SU-DHL-6 (cell line): Measurements from ENCODE around the gene ZNF432.
"Not testable (repeated sequence)": the region's sequence is repeated elsewhere in the genome, so short reads cannot be mapped to it uniquely, and the experiment has no call there.

Source experiments
- H2AFZ ChIP-seq: fragments of 200-600 bp; sonication (generic); 2 replicates; pipeline ENCODE4 v1.6.1; 2014; ENCODE audit warnings: low read depth, mild to moderate bottlenecking, moderate library complexity, mixed read lengths, antibody characterized with exemption, low read length; ENCODE audit not compliant: severe bottlenecking
- H3F3A ChIP-seq: fragments of 200-600 bp; shearing (Covaris generic); 2 replicates; pipeline ENCODE4 v1.6.0; 2016; ENCODE audit warnings: antibody characterized with exemption, mild to moderate bottlenecking; ENCODE audit not compliant: insufficient read depth
- H3K27ac ChIP-seq: fragments of 200-600 bp; sonication (generic); 2 replicates; pipeline ENCODE4 v1.5.1; 2016; ENCODE audit warnings: low read depth, mild to moderate bottlenecking, low read length, moderate library complexity, mixed read lengths
- H3K27me3 ChIP-seq: fragments of 200-600 bp; sonication (generic), shearing (Covaris generic); 2 replicates; pipeline ENCODE4 v1.6.0; 2014; ENCODE audit warnings: mild to moderate bottlenecking, low read length
- H3K36me3 ChIP-seq: fragments of 200-600 bp; sonication (generic); 2 replicates; pipeline ENCODE4 v1.6.1; 2014; ENCODE audit warnings: mild to moderate bottlenecking, low read length, mixed read lengths
- H3K4me2 ChIP-seq: fragments of 300-600, 200-600 bp; shearing (Covaris generic), sonication (generic); 2 replicates; pipeline ENCODE4 v1.6.0; 2014; ENCODE audit warnings: low read length, low read depth, mild to moderate bottlenecking; ENCODE audit not compliant: poor library complexity, severe bottlenecking
- H3K4me3 ChIP-seq: fragments of 200-600 bp; sonication (generic); 2 replicates; pipeline ENCODE4 v1.5.1; 2014; ENCODE audit warnings: antibody characterized with exemption, low read length, mild to moderate bottlenecking, mixed read lengths; ENCODE audit not compliant: insufficient read depth, poor library complexity, severe bottlenecking
- H3K79me2 ChIP-seq: fragments of 200-600 bp; sonication (generic); 2 replicates; pipeline ENCODE4 v1.6.1; 2014; ENCODE audit warnings: mild to moderate bottlenecking, low read length, moderate library complexity; ENCODE audit not compliant: insufficient read depth
- H3K9ac ChIP-seq: fragments of 200-600 bp; sonication (generic); 2 replicates; pipeline ENCODE4 v1.7.0; 2014; ENCODE audit warnings: mild to moderate bottlenecking, low read length
- H3K9me2 ChIP-seq: fragments of 200-600 bp; sonication (generic); replicated peaks from 2 replicates; pipeline ENCODE4 v1.6.1; 2014; ENCODE audit warnings: low read length; ENCODE audit not compliant: insufficient read depth
- H3K9me3 ChIP-seq: fragments of 200-600 bp; sonication (generic); 2 replicates; pipeline ENCODE4 v1.6.1; 2014; ENCODE audit warnings: low read length, mixed read lengths; ENCODE audit not compliant: insufficient read depth
- H4K20me1 ChIP-seq: fragments of 200-600 bp; sonication (generic); 2 replicates; pipeline ENCODE4 v1.6.1; 2014; ENCODE audit warnings: low read depth, mild to moderate bottlenecking, antibody characterized with exemption, low read length, moderate library complexity, mixed read lengths
- EZH2phosphoT487 ChIP-seq: fragments of 200-600 bp; sonication (generic), shearing (Covaris generic); conservative IDR thresholded peaks from 2 replicates; pipeline ENCODE4 v1.6.1; 2018; ENCODE audit warnings: mild to moderate bottlenecking, antibody characterized with exemption, low read length, moderate library complexity, mixed read lengths
- TF ChIP-seq, protein P1 (sequence below): fragments of 200-600 bp; sonication (generic); IDR thresholded peaks from one replicate; pipeline ENCODE4 v1.5.1; 2017; ENCODE audit warnings: antibody characterized with exemption, mild to moderate bottlenecking, low read length, moderate library complexity; ENCODE audit not compliant: insufficient read depth, poor library complexity, severe bottlenecking

Gene ZNF432

DNA sequence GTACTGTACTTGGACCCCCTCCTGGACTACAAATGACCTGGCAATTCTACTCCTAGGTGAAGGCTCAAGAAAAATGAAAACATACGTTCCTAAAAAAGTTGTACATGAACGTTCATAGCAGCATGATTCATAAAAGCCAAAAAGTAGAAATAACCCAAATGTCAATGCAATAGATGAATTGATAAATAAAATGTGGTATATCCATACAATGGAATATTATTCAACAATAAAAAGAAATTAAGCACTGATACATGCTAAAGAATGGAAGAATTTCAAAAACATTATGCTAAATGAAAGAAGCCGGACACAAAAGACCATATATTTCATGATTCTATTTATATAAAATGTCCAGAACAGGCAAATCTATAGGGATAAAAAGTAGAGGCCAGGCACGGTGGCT lies 9.5 kb downstream of the ZNF432 start:
- no peak overlapping the region for H3K9ac ChIP-seq
- H2AFZ ChIP-seq = no peak overlapping the region
- H3K27me3 ChIP-seq = no peaks in the 10 kb centered on the region
- no peaks in the 10 kb centered on the region for H3K36me3 ChIP-seq
- H3K79me2 ChIP-seq = no peaks in the 10 kb centered on the region
- H3K4me2 ChIP-seq = no peak overlapping the region
- no peaks in the 10 kb centered on the region for H3K9me2 ChIP-seq
- H3K9me3 ChIP-seq = peaks cover 11% of the 10 kb centered on the region; the same call in 1 of the 2 replicates
- H3K4me3 ChIP-seq = no peak overlapping the region
- TF ChIP-seq, protein P1, sequence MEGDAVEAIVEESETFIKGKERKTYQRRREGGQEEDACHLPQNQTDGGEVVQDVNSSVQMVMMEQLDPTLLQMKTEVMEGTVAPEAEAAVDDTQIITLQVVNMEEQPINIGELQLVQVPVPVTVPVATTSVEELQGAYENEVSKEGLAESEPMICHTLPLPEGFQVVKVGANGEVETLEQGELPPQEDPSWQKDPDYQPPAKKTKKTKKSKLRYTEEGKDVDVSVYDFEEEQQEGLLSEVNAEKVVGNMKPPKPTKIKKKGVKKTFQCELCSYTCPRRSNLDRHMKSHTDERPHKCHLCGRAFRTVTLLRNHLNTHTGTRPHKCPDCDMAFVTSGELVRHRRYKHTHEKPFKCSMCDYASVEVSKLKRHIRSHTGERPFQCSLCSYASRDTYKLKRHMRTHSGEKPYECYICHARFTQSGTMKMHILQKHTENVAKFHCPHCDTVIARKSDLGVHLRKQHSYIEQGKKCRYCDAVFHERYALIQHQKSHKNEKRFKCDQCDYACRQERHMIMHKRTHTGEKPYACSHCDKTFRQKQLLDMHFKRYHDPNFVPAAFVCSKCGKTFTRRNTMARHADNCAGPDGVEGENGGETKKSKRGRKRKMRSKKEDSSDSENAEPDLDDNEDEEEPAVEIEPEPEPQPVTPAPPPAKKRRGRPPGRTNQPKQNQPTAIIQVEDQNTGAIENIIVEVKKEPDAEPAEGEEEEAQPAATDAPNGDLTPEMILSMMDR = no peak
- no peak for TF ChIP-seq EZH2phosphoT487
- no peaks in the 10 kb centered on the region for H3F3A ChIP-seq
- no peaks in the 10 kb centered on the region for H4K20me1 ChIP-seq
- no peak overlapping the region for H3K27ac ChIP-seq

DNA sequence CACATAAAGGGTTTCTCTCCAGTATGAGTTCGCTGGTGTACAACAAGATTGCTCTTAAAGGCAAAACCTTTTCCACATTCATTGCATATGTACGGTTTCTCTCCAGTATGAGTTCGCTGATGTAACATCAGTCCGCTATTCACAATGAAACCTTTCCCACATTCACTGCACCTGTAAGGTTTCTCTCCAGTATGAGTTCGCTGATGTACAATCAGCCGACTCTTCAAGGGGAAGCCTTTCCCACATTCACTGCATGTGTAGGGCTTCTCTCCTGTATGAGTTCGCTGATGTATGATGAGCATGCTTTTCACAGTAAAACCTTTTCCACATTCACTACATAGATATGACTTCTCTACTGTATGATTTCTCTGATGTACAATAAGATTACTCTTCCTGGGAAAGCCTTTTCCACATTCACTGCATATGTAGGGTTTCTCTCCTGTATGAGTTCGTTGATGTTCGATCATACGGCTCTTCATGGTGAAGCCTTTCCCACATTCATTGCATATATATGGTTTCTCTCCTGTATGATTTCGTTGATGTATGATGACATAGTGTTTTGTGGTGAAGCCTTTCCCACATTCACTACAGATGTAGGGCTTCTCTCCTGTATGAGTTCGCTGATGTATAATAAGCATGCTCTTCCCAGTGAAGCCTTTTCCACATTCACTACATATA lies 14.4 kb downstream of the ZNF432 start:
- no peak overlapping the region for H3K4me3 ChIP-seq
- H2AFZ ChIP-seq = no peak overlapping the region
- H3K36me3 ChIP-seq = peaks cover 27% of the 10 kb centered on the region
- no peaks in the 10 kb centered on the region for H3K27me3 ChIP-seq
- H3K4me2 ChIP-seq = no peak overlapping the region
- no peaks in the 10 kb centered on the region for H3F3A ChIP-seq
- no peaks in the 10 kb centered on the region for H4K20me1 ChIP-seq
- TF ChIP-seq EZH2phosphoT487 = no peak
- H3K9me2 ChIP-seq = no peaks in the 10 kb centered on the region
- peaks cover 29% of the 10 kb centered on the region; the same call in 1 of the 2 replicates for H3K9me3 ChIP-seq
- no peak overlapping the region for H3K27ac ChIP-seq
- no peak overlapping the region for H3K9ac ChIP-seq
- H3K79me2 ChIP-seq = peaks cover 10% of the 10 kb centered on the region

DNA sequence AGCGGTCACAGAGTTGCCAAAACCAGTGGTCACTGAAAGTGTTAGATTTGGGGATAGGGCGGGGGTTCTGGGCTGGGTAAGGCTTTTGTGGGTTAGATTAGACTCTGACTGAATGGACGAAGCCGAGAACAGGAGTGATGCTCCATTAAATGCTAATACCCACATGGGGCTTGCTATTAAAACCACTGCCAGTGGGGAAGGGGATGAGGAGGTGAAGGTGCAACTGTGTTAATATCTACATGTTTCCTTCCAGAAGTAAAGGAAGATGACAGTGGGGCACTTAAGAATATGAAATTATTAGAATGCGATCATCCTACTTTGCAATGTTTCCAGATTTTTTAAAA lies 19.9 kb downstream of the ZNF432 start:
- H3F3A ChIP-seq = no peaks in the 10 kb centered on the region
- peak overlapping the region; percentile 78 for H3K9ac ChIP-seq
- peaks cover 44% of the 10 kb centered on the region for H3K36me3 ChIP-seq
- H3K9me3 ChIP-seq = peaks cover 14% of the 10 kb centered on the region; the same call in 1 of the 2 replicates
- TF ChIP-seq, protein P1 = no peak
- no peak for TF ChIP-seq EZH2phosphoT487
- no peaks in the 10 kb centered on the region for H4K20me1 ChIP-seq
- H3K79me2 ChIP-seq = peaks cover 28% of the 10 kb centered on the region
- peak overlapping the region; percentile 78 for H3K4me3 ChIP-seq
- H3K27ac ChIP-seq = peak overlapping the region; percentile 60
- no peaks in the 10 kb centered on the region for H3K9me2 ChIP-seq
- peak overlapping the region; percentile 97 for H3K4me2 ChIP-seq
- no peaks in the 10 kb centered on the region for H3K27me3 ChIP-seq
- H2AFZ ChIP-seq = peak overlapping the region; percentile 96

DNA sequence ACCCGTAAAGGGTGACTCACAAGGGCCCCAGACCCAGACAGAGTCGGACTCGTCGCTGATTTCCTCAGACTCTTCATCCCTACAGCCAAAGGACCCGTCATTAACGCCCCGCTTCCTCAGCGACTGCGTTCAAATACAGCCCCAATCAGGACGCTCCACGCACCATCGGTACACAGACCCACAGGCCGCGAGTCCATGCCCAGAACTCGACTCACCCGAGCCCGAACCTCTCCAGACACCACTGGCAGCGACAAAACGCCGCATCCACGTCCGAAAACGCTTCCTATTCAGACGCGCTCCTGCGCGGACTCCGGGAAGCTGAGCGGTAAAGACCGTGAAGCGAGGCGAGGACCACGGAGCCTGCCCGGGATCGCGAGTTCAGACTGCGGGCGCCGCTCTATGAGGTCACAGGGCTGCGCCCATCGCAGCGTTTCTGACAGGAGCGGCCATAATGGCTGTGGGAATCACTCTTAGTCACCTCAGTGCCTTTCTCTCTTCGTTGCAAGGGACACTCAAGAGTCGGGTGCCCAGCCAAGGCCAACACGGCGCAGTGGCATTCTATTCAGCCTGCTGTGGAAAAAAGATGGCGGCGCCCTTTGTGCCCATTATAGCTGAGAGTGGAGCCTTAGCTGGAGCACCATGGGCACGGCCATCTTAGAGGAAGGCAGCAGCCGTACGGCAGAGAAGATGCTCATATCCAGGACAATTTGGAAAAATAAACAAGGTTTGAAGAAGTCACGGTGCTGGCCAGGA lies 20.4 kb downstream of the ZNF432 start, which contains the start of gene ZNF614:
ZNF614 (minus strand) TSS at position 353 of the 753 bp plus-strand sequence. CDS start 2,634 bp downstream, outside the sequence.
- no peak for TF ChIP-seq EZH2phosphoT487
- TF ChIP-seq, protein P1 = no peak
- H3K27ac ChIP-seq = peak within 1 kb of the TSS; percentile 60
- no peaks in the 10 kb centered on the region for H3K27me3 ChIP-seq
- H2AFZ ChIP-seq = peak within 1 kb of the TSS; percentile 96
- H3K36me3 ChIP-seq = peaks cover 44% of the 10 kb centered on the region
- no peaks in the 10 kb centered on the region for H4K20me1 ChIP-seq
- H3K79me2 ChIP-seq = peaks cover 28% of the 10 kb centered on the region
- no peaks in the 10 kb centered on the region for H3K9me2 ChIP-seq
- H3K9me3 ChIP-seq = peaks cover 9% of the 10 kb centered on the region; the same call in 1 of the 2 replicates
- H3K4me2 ChIP-seq = peak within 1 kb of the TSS; percentile 97
- H3K4me3 ChIP-seq = peak within 1 kb of the TSS; percentile 78
- H3F3A ChIP-seq = no peaks in the 10 kb centered on the region
- peak within 1 kb of the TSS; percentile 78 for H3K9ac ChIP-seq

DNA sequence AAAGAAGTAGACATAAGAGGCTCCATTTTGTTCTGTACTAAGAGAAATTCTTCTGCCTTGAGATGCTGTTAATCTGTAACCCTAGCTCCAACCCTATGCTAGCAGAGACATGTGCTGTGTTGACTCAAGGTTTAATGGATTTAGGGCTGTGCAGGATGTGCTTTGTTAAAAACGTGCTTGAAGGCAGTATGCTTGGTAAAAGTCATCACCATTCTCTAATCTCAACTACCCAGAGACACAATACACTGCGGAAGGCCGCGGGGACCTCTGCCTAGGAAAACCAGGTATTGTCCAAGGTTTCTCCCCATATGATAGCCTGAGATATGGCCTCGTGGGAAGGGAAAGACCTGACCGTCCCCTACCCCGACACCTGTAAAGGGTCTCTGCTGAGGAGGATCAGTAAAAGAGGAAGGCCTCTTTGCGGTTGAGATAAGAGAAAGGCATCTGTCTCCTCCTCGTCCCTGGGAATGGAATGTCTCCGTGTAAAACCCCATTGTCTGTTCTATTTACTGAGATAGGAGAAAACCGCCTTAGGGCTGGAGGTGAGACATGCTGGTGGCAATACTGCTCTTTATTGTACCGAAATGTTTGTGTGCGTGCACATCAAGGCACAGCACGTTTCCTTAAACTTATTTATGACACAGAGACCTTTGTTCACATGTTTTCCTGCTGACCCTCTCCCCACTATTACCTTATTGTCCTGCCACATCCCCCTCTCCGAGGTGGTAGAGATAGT lies 22.2 kb downstream of the ZNF432 start:
- not testable (repeated sequence) for H3K9me3 ChIP-seq
- peaks cover 48% of the 10 kb centered on the region for H3K36me3 ChIP-seq

More for the DNA sequence above, 22.2 kb downstream of the ZNF432 start:
- not testable (repeated sequence) for H3K9ac ChIP-seq, H3K27ac ChIP-seq, H3K4me3 ChIP-seq, H3K9me2 ChIP-seq, H3F3A ChIP-seq, H3K4me2 ChIP-seq, H4K20me1 ChIP-seq, H3K27me3 ChIP-seq, H2AFZ ChIP-seq
- peaks cover 28% of the 10 kb centered on the region for H3K79me2 ChIP-seq
